ENCODE results near the gene SPEG.

GRCh38 chr2:219464286-219465032, 29.8 kb downstream of the SPEG start:
- TF ChIP-seq CTCF (IDR thresholded peaks at IDR 0.05; ENCODE audit: low read depth, low read length, poor library complexity, severe bottlenecking): no peak
- no peak for TF ChIP-seq EZH2phosphoT487 (IDR thresholded peaks at IDR 0.05; ENCODE audit: borderline replicate concordance, low read length)

Data from DOHH2 (cell line).